Measurements from ENCODE around the gene FLII. TPM values are rescaled to one million over a fixed set of nuclear protein-coding genes. Genes with fewer than 3 reads are reported as not detected.

FLII gene
- total RNA-seq, 3 donors from 2014 or later: 278 to 319 (median 316) TPM

GRCh38 chr17:18227635-18228034, 30.9 kb downstream of the FLII start:
- ATAC-seq (no peak), DNase-seq (no peak)
- Histone ChIP-seq H3K4me3 (no peak overlapping the region), H3K36me3 (ENCODE audit: low read depth) (no peaks in the 10 kb centered on the region), H3K4me1 (ENCODE audit: low read depth) (no peaks in the 10 kb centered on the region), H3K9me3 (no peaks in the 10 kb centered on the region)
- no peak for TF ChIP-seq CTCF (IDR thresholded peaks at IDR 0.05)
- intact Hi-C loops (cut with DNase I, micrococcal nuclease): no loop called here

GRCh38 chr17:18226284-18226945, 32.1 kb downstream of the FLII start:
- H3K4me1 ChIP-seq (ENCODE audit: low read depth): no peaks in the 10 kb centered on the region
- no peak overlapping the region for H3K4me3 ChIP-seq
- no peaks in the 10 kb centered on the region for H3K36me3 ChIP-seq (ENCODE audit: low read depth)
- TF ChIP-seq CTCF (IDR thresholded peaks at IDR 0.05): no peak
- peak in 1 of 3 donors; percentile 40 for DNase-seq
- ATAC-seq: peak; percentile 1
- no peaks in the 10 kb centered on the region for H3K9me3 ChIP-seq
- intact Hi-C loops (cut with DNase I, micrococcal nuclease): no loop called here

- Histone ChIP-seq H3K36me3 (ENCODE audit: low read depth) (no peaks in the 10 kb centered on the region), H3K9me3 (no peaks in the 10 kb centered on the region), H3K4me1 (ENCODE audit: low read depth) (no peaks in the 10 kb centered on the region), H3K4me3 (peak overlapping the region; percentile 28)
- ATAC-seq (peak; percentile 3), DNase-seq (peak in 2 of 3 donors; percentile 19 to 66)
- intact Hi-C loops (cut with DNase I, micrococcal nuclease): no loop called here
- no peak for TF ChIP-seq CTCF (IDR thresholded peaks at IDR 0.05)
These were observed 32.8 kb downstream of the FLII start for GRCh38 chr17:18225642-18226283.

- H3K36me3 ChIP-seq (ENCODE audit: low read depth): no peaks in the 10 kb centered on the region
- H3K4me1 ChIP-seq (ENCODE audit: low read depth): no peaks in the 10 kb centered on the region
- intact Hi-C loops (cut with DNase I, micrococcal nuclease): no loop called here
- no peak for TF ChIP-seq CTCF (IDR thresholded peaks at IDR 0.05)
- H3K9me3 ChIP-seq: no peaks in the 10 kb centered on the region
- ATAC-seq (peak; percentile 98), DNase-seq (peak; percentile 97 to 98 (median 97))
- H3K4me3 ChIP-seq: peak within 1 kb of the TSS; percentile 28
These were observed 33.4 kb downstream of the FLII start, which contains the start of gene LLGL1 for GRCh38 chr17:18225121-18225641. Gene LLGL1 (plus strand): TSS chr17:18225635. CDS start chr17:18225683, 48 bp downstream.

- intact Hi-C loops (cut with DNase I, micrococcal nuclease): no loop called here
- DNase-seq: peak in 2 of 3 donors; percentile 12 to 55
- no peak for ATAC-seq
- Histone ChIP-seq H3K9me3 (no peaks in the 10 kb centered on the region), H3K36me3 (ENCODE audit: low read depth) (no peaks in the 10 kb centered on the region), H3K4me1 (ENCODE audit: low read depth) (no peaks in the 10 kb centered on the region), H3K4me3 (no peak overlapping the region)
- no peak for TF ChIP-seq CTCF (IDR thresholded peaks at IDR 0.05)
These were observed 34.0 kb downstream of the FLII start for GRCh38 chr17:18224387-18225120.

Data from mucosa of descending colon (tissue), 3 donors.